GM19467 (cell line): Measurements from ENCODE around the gene TCF3.

Source experiments
- ATAC-seq: cut with Tn5 transposase; IDR thresholded peaks from one replicate; pipeline ENCODE4 v1.9.1; 2021; ENCODE audit warnings: mild to moderate bottlenecking, moderate library complexity; ENCODE audit not compliant: unreplicated experiment

The TCF3 gene

GRCh38 chr19:1632462-1633268 is 19.8 kb downstream of the TCF3 start:
- ATAC-seq = no peak

- ATAC-seq = no peak
Observed at GRCh38 chr19:1631557-1632100, 20.8 kb downstream of the TCF3 start.

- ATAC-seq = no peak
Observed at GRCh38 chr19:1630811-1631210, 21.6 kb downstream of the TCF3 start.

GRCh38 chr19:1630012-1630411 is 22.4 kb downstream of the TCF3 start:
- no peak for ATAC-seq

- ATAC-seq = no peak
Observed at GRCh38 chr19:1629256-1629808, 23.1 kb downstream of the TCF3 start.

GRCh38 chr19:1627194-1627593 is 25.2 kb downstream of the TCF3 start:
- no peak for ATAC-seq

- no peak for ATAC-seq
Observed at GRCh38 chr19:1626417-1627010, 25.9 kb downstream of the TCF3 start.

GRCh38 chr19:1624458-1624857 is 28.0 kb downstream of the TCF3 start:
- ATAC-seq = no peak

- no peak for ATAC-seq
Observed at GRCh38 chr19:1622541-1622940, 29.9 kb downstream of the TCF3 start.

- no peak for ATAC-seq
Observed at GRCh38 chr19:1622007-1622406, 30.4 kb downstream of the TCF3 start.

- no peak for ATAC-seq
Observed at GRCh38 chr19:1621574-1621973, 30.8 kb downstream of the TCF3 start.

GRCh38 chr19:1621021-1621420 is 31.4 kb downstream of the TCF3 start:
- no peak for ATAC-seq

GRCh38 chr19:1620502-1620901 is 31.9 kb downstream of the TCF3 start:
- ATAC-seq = no peak

- ATAC-seq = no peak
Observed at GRCh38 chr19:1619703-1620102, 32.7 kb downstream of the TCF3 start.

GRCh38 chr19:1619094-1619439 is 33.3 kb downstream of the TCF3 start:
- no peak for ATAC-seq

GRCh38 chr19:1618157-1619093 is 34.0 kb downstream of the TCF3 start:
- ATAC-seq = no peak

GRCh38 chr19:1616875-1617274 is 35.5 kb downstream of the TCF3 start:
- no peak for ATAC-seq

- ATAC-seq = no peak
Observed at GRCh38 chr19:1616396-1616795, 36.0 kb downstream of the TCF3 start.

- ATAC-seq = no peak
Observed at GRCh38 chr19:1615156-1615765, 37.2 kb downstream of the TCF3 start.

- no peak for ATAC-seq
Observed at GRCh38 chr19:1613808-1614570, 38.4 kb downstream of the TCF3 start.
